ENCODE measurements around the gene LGR6.
"Not testable (repeated sequence)": the region's sequence is repeated elsewhere in the genome, so short reads cannot be mapped to it uniquely, and the experiment has no call there.

The LGR6 gene

GRCh38 chr1:202164271-202165037 is 29.1 kb upstream of the LGR6 start:
- no peaks in the 10 kb centered on the region for H3K9me3 ChIP-seq (ENCODE audit: low read length)
- peaks cover 45% of the 10 kb centered on the region for H3K4me1 ChIP-seq (ENCODE audit: insufficient read depth, low read length, severe bottlenecking)
- H2AFZ ChIP-seq (ENCODE audit: low read length) = no peak overlapping the region
- H3F3A ChIP-seq (ENCODE audit: insufficient read depth, low read length) = no peaks in the 10 kb centered on the region
- H3K4me3 ChIP-seq (ENCODE audit: low read depth, low read length, poor library complexity, severe bottlenecking) = no peak overlapping the region
- H4K20me1 ChIP-seq (ENCODE audit: insufficient read depth, low read length) = no peaks in the 10 kb centered on the region
- no peak overlapping the region for H3K9ac ChIP-seq (ENCODE audit: low read length)
- no peaks in the 10 kb centered on the region for H3K27me3 ChIP-seq (ENCODE audit: insufficient read depth, low read length)
- no peaks in the 10 kb centered on the region for H3K79me2 ChIP-seq (ENCODE audit: insufficient read depth, low read length)
- 0 out of 2 replicates have a peak, but pooled peaks cover 4% of the 10 kb centered on the region for H3K36me3 ChIP-seq (ENCODE audit: insufficient read depth, low read length)
- H3K27ac ChIP-seq (ENCODE audit: low read depth, low read length, poor library complexity, severe bottlenecking) = no peak overlapping the region
- TF ChIP-seq CTCF (IDR thresholded peaks at IDR 0.05; ENCODE audit: low read length) = no peak
- no peak overlapping the region for H3K4me2 ChIP-seq (ENCODE audit: low read length)
- H3K9me2 ChIP-seq (ENCODE audit: low read depth, low read length) = no peaks in the 10 kb centered on the region

GRCh38 chr1:202165267-202165941 is 28.2 kb upstream of the LGR6 start:
- H4K20me1 ChIP-seq (ENCODE audit: insufficient read depth, low read length) = no peaks in the 10 kb centered on the region
- no peak overlapping the region for H3K27ac ChIP-seq (ENCODE audit: low read depth, low read length, poor library complexity, severe bottlenecking)
- H3K79me2 ChIP-seq (ENCODE audit: insufficient read depth, low read length) = no peaks in the 10 kb centered on the region
- H3K9me2 ChIP-seq (ENCODE audit: low read depth, low read length) = no peaks in the 10 kb centered on the region
- H3K4me3 ChIP-seq (ENCODE audit: low read depth, low read length, poor library complexity, severe bottlenecking) = no peak overlapping the region
- no peaks in the 10 kb centered on the region for H3K9me3 ChIP-seq (ENCODE audit: low read length)
- no peak overlapping the region for H3K4me2 ChIP-seq (ENCODE audit: low read length)
- H3K9ac ChIP-seq (ENCODE audit: low read length) = no peak overlapping the region
- peaks cover 35% of the 10 kb centered on the region for H3K4me1 ChIP-seq (ENCODE audit: insufficient read depth, low read length, severe bottlenecking)
- H3K36me3 ChIP-seq (ENCODE audit: insufficient read depth, low read length) = 0 out of 2 replicates have a peak, but pooled peaks cover 4% of the 10 kb centered on the region
- H3F3A ChIP-seq (ENCODE audit: insufficient read depth, low read length) = no peaks in the 10 kb centered on the region
- no peaks in the 10 kb centered on the region for H3K27me3 ChIP-seq (ENCODE audit: insufficient read depth, low read length)
- H2AFZ ChIP-seq (ENCODE audit: low read length) = no peak overlapping the region
- TF ChIP-seq EZH2 (IDR thresholded peaks at IDR 0.05; ENCODE audit: borderline replicate concordance, low read length) = no peak
- TF ChIP-seq CTCF (IDR thresholded peaks at IDR 0.05; ENCODE audit: low read length) = no peak

- Histone ChIP-seq H3K9me3 (ENCODE audit: low read length) (no peaks in the 10 kb centered on the region), H3K9me2 (ENCODE audit: low read depth, low read length) (no peaks in the 10 kb centered on the region), H3F3A (ENCODE audit: insufficient read depth, low read length) (no peaks in the 10 kb centered on the region), H2AFZ (ENCODE audit: low read length) (no peak overlapping the region), H4K20me1 (ENCODE audit: insufficient read depth, low read length) (no peaks in the 10 kb centered on the region), H3K9ac (ENCODE audit: low read length) (no peak overlapping the region), H3K79me2 (ENCODE audit: insufficient read depth, low read length) (no peaks in the 10 kb centered on the region), H3K4me3 (ENCODE audit: low read depth, low read length, poor library complexity, severe bottlenecking) (no peak overlapping the region), H3K27ac (ENCODE audit: low read depth, low read length, poor library complexity, severe bottlenecking) (no peak overlapping the region), H3K4me1 (ENCODE audit: insufficient read depth, low read length, severe bottlenecking) (peaks cover 28% of the 10 kb centered on the region), H3K4me2 (ENCODE audit: low read length) (no peak overlapping the region), H3K27me3 (ENCODE audit: insufficient read depth, low read length) (no peaks in the 10 kb centered on the region), H3K36me3 (ENCODE audit: insufficient read depth, low read length) (0 out of 2 replicates have a peak, but pooled peaks cover 4% of the 10 kb centered on the region)
- TF ChIP-seq CTCF (IDR thresholded peaks at IDR 0.05; ENCODE audit: low read length) (no peak), EZH2 (IDR thresholded peaks at IDR 0.05; ENCODE audit: borderline replicate concordance, low read length) (no peak)
These were observed 27.4 kb upstream of the LGR6 start for GRCh38 chr1:202165942-202166843.

GRCh38 chr1:202167054-202167453 is 26.5 kb upstream of the LGR6 start:
- not testable (repeated sequence) for H4K20me1 ChIP-seq (ENCODE audit: insufficient read depth, low read length); H3K9me3 ChIP-seq (ENCODE audit: low read length); H3K4me2 ChIP-seq (ENCODE audit: low read length); H3K4me3 ChIP-seq (ENCODE audit: low read depth, low read length, poor library complexity, severe bottlenecking); H3K79me2 ChIP-seq (ENCODE audit: insufficient read depth, low read length); H3K27me3 ChIP-seq (ENCODE audit: insufficient read depth, low read length); H2AFZ ChIP-seq (ENCODE audit: low read length); H3K27ac ChIP-seq (ENCODE audit: low read depth, low read length, poor library complexity, severe bottlenecking); H3F3A ChIP-seq (ENCODE audit: insufficient read depth, low read length); H3K36me3 ChIP-seq (ENCODE audit: insufficient read depth, low read length); H3K9me2 ChIP-seq (ENCODE audit: low read depth, low read length); H3K9ac ChIP-seq (ENCODE audit: low read length)
- H3K4me1 ChIP-seq (ENCODE audit: insufficient read depth, low read length, severe bottlenecking) = peaks cover 19% of the 10 kb centered on the region

Measured in OCI-LY1 (cell line).